Naive thymus-derived CD8-positive, alpha-beta T cell (primary cell): ENCODE measurements around the gene PGAM1. TPM values are rescaled to one million over a fixed set of nuclear protein-coding genes. Genes with fewer than 3 reads are reported as not detected.
"Not testable (repeated sequence)": the region's sequence is repeated elsewhere in the genome, so short reads cannot be mapped to it uniquely, and the experiment has no call there.

ENCODE experiments used
- ATAC-seq, 2 donors: fragments of 150-1000 bp; cut with Tn5 transposase in 1 of 2; sonication (Bioruptor Pico), chemical (Tn5 transposase) in 1 of 2; 1 replicate in 1 of 2; 2 replicates in 1 of 2; pipeline ENCODE4 v1.10.0; 2021; ENCODE audit warnings: mild to moderate bottlenecking in 2 of 2, moderate library complexity in 2 of 2
- POLR2A ChIA-PET: fragments of 350-600 bp; sonication (Branson Sonifier 250); formaldehyde crosslinking; loops from one replicate; lab custom pipeline; 2021; ENCODE audit warnings: antibody characterized with exemption; lab: Charles Lee
- DNase-seq, 10 donors: peaks; one replicate each; pipeline versions ENCODE4 v3.0.0 to v3.0.0-alpha.2; 2020 to 2022
- H3K27ac Mint-ChIP-seq, 10 donors: one replicate each; pipeline ENCODE4 v1.8.0; 2020 to 2022; ENCODE audit warnings: mild to moderate bottlenecking in 10 of 10, mixed read lengths in 10 of 10, moderate library complexity in 4 of 10, inconsistent platforms in 1 of 10
- H3K27me3 Mint-ChIP-seq, 5 donors: one replicate each; pipeline ENCODE4 v1.8.0; 2021 to 2022; ENCODE audit warnings: mixed read lengths in 5 of 5
- H3K36me3 Mint-ChIP-seq, 3 donors: one replicate each; pipeline ENCODE4 v1.8.0; 2020 to 2022; ENCODE audit warnings: mixed read lengths in 3 of 3, mild to moderate bottlenecking in 2 of 3, inconsistent platforms in 1 of 3
- H3K4me1 Mint-ChIP-seq, 4 donors: one replicate each; pipeline ENCODE4 v1.8.0; 2021 to 2022; ENCODE audit warnings: mixed read lengths in 4 of 4
- H3K4me3 Mint-ChIP-seq, 10 donors: one replicate each; pipeline ENCODE4 v1.8.0; 2020 to 2022; ENCODE audit warnings: mild to moderate bottlenecking in 10 of 10, mixed read lengths in 10 of 10, moderate library complexity in 6 of 10, inconsistent platforms in 1 of 10
- H3K9me3 Mint-ChIP-seq, 9 donors: one replicate each; pipeline ENCODE4 v1.8.0; 2020 to 2022; ENCODE audit warnings: mixed read lengths in 9 of 9, mild to moderate bottlenecking in 3 of 9, inconsistent platforms in 1 of 9, moderate library complexity in 1 of 9
- polyA plus RNA-seq, 3 donors: library from polyadenylated mRNA; unstranded; fragments of 300-500 nt; fragmentation: Illumina TruSeq; gene quantifications; one replicate each; pipeline ENCODE4 v1.2.3, GENCODE V29; 2021
- total RNA-seq, 8 experiments: library from RNA in 2 of 8; stranded (reverse) in 2 of 8; gene quantifications; one replicate each; pipeline ENCODE4 v1.2.3 and lab custom pipeline; 2021 to 2026

The PGAM1 gene
- total and polyA plus RNA-seq, 5 experiments from 2014 or later, result 69.6 to 222 (median 191) TPM

GRCh38 chr10:97396056-97396455, 29.9 kb upstream of the PGAM1 start:
- ATAC-seq (no peak), DNase-seq (no peak)
- Mint-ChIP-seq H3K27ac (peak overlapping the region in 2 of 10 donors; percentile 14 to 38), H3K36me3 (peaks cover 0 to 45% (median 12%) of the 10 kb centered on the region in 3 donors), H3K9me3 (no peaks in the 10 kb centered on the region), H3K4me1 (peaks cover 0 to 13% (median 11%) of the 10 kb centered on the region in 4 donors), H3K4me3 (peak overlapping the region in 1 of 10 donors; percentile 45), H3K27me3 (no peaks in the 10 kb centered on the region)
- POLR2A ChIA-PET, result no interaction called here

GRCh38 chr10:97399843-97400545, 26.0 kb upstream of the PGAM1 start:
- ATAC-seq (no peak), DNase-seq (peak in 2 of 10 donors; percentile 28 to 34)
- Mint-ChIP-seq H3K4me1 (peaks cover 0 to 22% (median 17%) of the 10 kb centered on the region in 4 donors), H3K27ac (peak overlapping the region in 9 of 10 donors; percentile 91 to 100 (median 99)), H3K4me3 (peak overlapping the region; percentile 93 to 98 (median 96)), H3K9me3 (no peaks in the 10 kb centered on the region), H3K27me3 (no peaks in the 10 kb centered on the region), H3K36me3 (peaks cover 0 to 19% (median 4%) of the 10 kb centered on the region in 3 donors)
- POLR2A ChIA-PET, result interaction anchor here (0.6 to 1.6 kb wide), 5 partner anchors 15 to 121 kb away, joined by 3 to 7 read pairs (median 3); partner anchors contain the start of gene FRAT1

- Mint-ChIP-seq H3K9me3 (no peaks in the 10 kb centered on the region), H3K4me1 (peaks cover 0 to 22% (median 17%) of the 10 kb centered on the region in 4 donors), H3K4me3 (peak within 1 kb of the TSS; percentile 93 to 98 (median 96)), H3K36me3 (peaks cover 0 to 11% (median 4%) of the 10 kb centered on the region in 3 donors), H3K27me3 (no peaks in the 10 kb centered on the region), H3K27ac (peak within 1 kb of the TSS; percentile 69 to 100 (median 99))
- DNase-seq (peak; percentile 48 to 96 (median 87)), ATAC-seq (peak; percentile 92 to 94)
- POLR2A ChIA-PET, result interaction anchor here (0.8 to 1.6 kb wide), 7 partner anchors 10 to 569 kb away, joined by 3 to 14 read pairs (median 3); partner anchors contain the start of genes FRAT1 and LCOR
Measured at GRCh38 chr10:97400665-97401454, 25.1 kb upstream of the PGAM1 start, which contains the start of gene RRP12. TSS of gene RRP12 (minus strand) at chr10:97401340. CDS start at chr10:97401231, 109 bp downstream.

- H3K4me3 Mint-ChIP-seq, result peak overlapping the region; percentile 93 to 98 (median 96)
- DNase-seq (no peak), ATAC-seq (no peak)
- POLR2A ChIA-PET, result interaction anchor here (0.8 to 1.6 kb wide), 6 partner anchors 10 to 569 kb away, joined by 3 to 14 read pairs (median 5); partner anchors contain the start of genes FRAT1 and LCOR
- peaks cover 0 to 24% (median 17%) of the 10 kb centered on the region in 4 donors for H3K4me1 Mint-ChIP-seq
- no peaks in the 10 kb centered on the region for H3K27me3 Mint-ChIP-seq
- H3K36me3 Mint-ChIP-seq, result peaks cover 0 to 5% (median 0%) of the 10 kb centered on the region in 3 donors
- H3K9me3 Mint-ChIP-seq, result no peaks in the 10 kb centered on the region
- H3K27ac Mint-ChIP-seq, result peak overlapping the region; percentile 69 to 100 (median 99)
Measured at GRCh38 chr10:97401455-97401919, 24.5 kb upstream of the PGAM1 start.

- Mint-ChIP-seq H3K36me3 (no peaks in the 10 kb centered on the region), H3K4me1 (peaks cover 0 to 37% (median 20%) of the 10 kb centered on the region in 4 donors), H3K9me3 (no peaks in the 10 kb centered on the region), H3K27me3 (no peaks in the 10 kb centered on the region), H3K4me3 (no peak overlapping the region), H3K27ac (peak overlapping the region in 4 of 10 donors; percentile 27 to 99 (median 50))
- DNase-seq (no peak), ATAC-seq (no peak)
- POLR2A ChIA-PET, result no interaction called here
Measured at GRCh38 chr10:97404044-97404443, 21.9 kb upstream of the PGAM1 start.

GRCh38 chr10:97406064-97406463, 19.9 kb upstream of the PGAM1 start:
- ATAC-seq, result no peak
- Mint-ChIP-seq H3K27ac (peak overlapping the region in 2 of 10 donors; percentile 22 to 67), H3K4me3 (no peak overlapping the region), H3K36me3 (no peaks in the 10 kb centered on the region), H3K9me3 (no peaks in the 10 kb centered on the region), H3K27me3 (no peaks in the 10 kb centered on the region), H3K4me1 (peaks cover 0 to 27% (median 9%) of the 10 kb centered on the region in 4 donors)
- POLR2A ChIA-PET, result no interaction called here
- no peak for DNase-seq

GRCh38 chr10:97406483-97406882, 19.5 kb upstream of the PGAM1 start:
- H3K4me3 Mint-ChIP-seq, H3K27me3 Mint-ChIP-seq, H3K36me3 Mint-ChIP-seq, H3K9me3 Mint-ChIP-seq, POLR2A ChIA-PET, DNase-seq, ATAC-seq: not testable (repeated sequence)
- H3K4me1 Mint-ChIP-seq, result peaks cover 0 to 23% (median 5%) of the 10 kb centered on the region in 4 donors
- peak overlapping the region in 1 of 10 donors; percentile 29 for H3K27ac Mint-ChIP-seq

- DNase-seq (peak in 9 of 10 donors; percentile 38 to 78 (median 63)), ATAC-seq (peak; percentile 98 to 99)
- peaks cover 0 to 21% (median 3%) of the 10 kb centered on the region in 4 donors for H3K4me1 Mint-ChIP-seq
- H3K36me3 Mint-ChIP-seq, result no peaks in the 10 kb centered on the region
- H3K9me3 Mint-ChIP-seq, result no peaks in the 10 kb centered on the region
- H3K4me3 Mint-ChIP-seq, result peak overlapping the region in 9 of 10 donors; percentile 10 to 75 (median 38)
- H3K27me3 Mint-ChIP-seq, result no peaks in the 10 kb centered on the region
- POLR2A ChIA-PET, result interaction anchor here (0.6 to 1.0 kb wide), 2 partner anchors 9 to 88 kb away, joined by 3 to 4 read pairs; partner anchors contain the start of gene FRAT1
- H3K27ac Mint-ChIP-seq, result peak overlapping the region in 9 of 10 donors; percentile 39 to 77 (median 63)
Measured at GRCh38 chr10:97407211-97407951, 18.6 kb upstream of the PGAM1 start.

- H3K4me3 Mint-ChIP-seq, result peak overlapping the region in 2 of 10 donors; percentile 10 to 40
- no peaks in the 10 kb centered on the region for H3K27me3 Mint-ChIP-seq
- peaks cover 2 to 24% (median 6%) of the 10 kb centered on the region in 4 donors for H3K4me1 Mint-ChIP-seq
- no peaks in the 10 kb centered on the region for H3K36me3 Mint-ChIP-seq
- DNase-seq (no peak), ATAC-seq (no peak)
- no peaks in the 10 kb centered on the region for H3K9me3 Mint-ChIP-seq
- peak overlapping the region in 2 of 10 donors; percentile 61 to 63 for H3K27ac Mint-ChIP-seq
- POLR2A ChIA-PET, result interaction anchor here (0.6 to 1.0 kb wide), 2 partner anchors 8 to 88 kb away, joined by 3 to 4 read pairs; partner anchors contain the start of gene FRAT1
Measured at GRCh38 chr10:97407952-97408248, 18.1 kb upstream of the PGAM1 start.

- peaks cover 6 to 28% (median 11%) of the 10 kb centered on the region in 4 donors for H3K4me1 Mint-ChIP-seq
- ATAC-seq, result no peak
- H3K9me3 Mint-ChIP-seq, result no peaks in the 10 kb centered on the region
- no peaks in the 10 kb centered on the region for H3K27me3 Mint-ChIP-seq
- POLR2A ChIA-PET, result no interaction called here
- H3K4me3 Mint-ChIP-seq, result no peak overlapping the region
- no peak for DNase-seq
- H3K27ac Mint-ChIP-seq, result peak overlapping the region in 1 of 10 donors; percentile 25
- no peaks in the 10 kb centered on the region for H3K36me3 Mint-ChIP-seq
Measured at GRCh38 chr10:97408496-97408992, 17.4 kb upstream of the PGAM1 start.

- no peak for ATAC-seq
- H3K36me3 Mint-ChIP-seq, result no peaks in the 10 kb centered on the region
- no peaks in the 10 kb centered on the region for H3K27me3 Mint-ChIP-seq
- peak overlapping the region in 3 of 10 donors; percentile 28 to 43 (median 31) for H3K27ac Mint-ChIP-seq
- no peak for DNase-seq
- no peak overlapping the region for H3K4me3 Mint-ChIP-seq
- H3K9me3 Mint-ChIP-seq, result no peaks in the 10 kb centered on the region
- H3K4me1 Mint-ChIP-seq, result peaks cover 13 to 46% (median 33%) of the 10 kb centered on the region in 4 donors
- POLR2A ChIA-PET, result interaction anchor here (1.5 kb wide), 1 partner anchor 10 kb away, joined by 8 read pairs; the partner anchor contains the start of gene RRP12
Measured at GRCh38 chr10:97411406-97411805, 14.6 kb upstream of the PGAM1 start.
